ENCODE measurements around the gene COQ8A.

The COQ8A gene

DNA sequence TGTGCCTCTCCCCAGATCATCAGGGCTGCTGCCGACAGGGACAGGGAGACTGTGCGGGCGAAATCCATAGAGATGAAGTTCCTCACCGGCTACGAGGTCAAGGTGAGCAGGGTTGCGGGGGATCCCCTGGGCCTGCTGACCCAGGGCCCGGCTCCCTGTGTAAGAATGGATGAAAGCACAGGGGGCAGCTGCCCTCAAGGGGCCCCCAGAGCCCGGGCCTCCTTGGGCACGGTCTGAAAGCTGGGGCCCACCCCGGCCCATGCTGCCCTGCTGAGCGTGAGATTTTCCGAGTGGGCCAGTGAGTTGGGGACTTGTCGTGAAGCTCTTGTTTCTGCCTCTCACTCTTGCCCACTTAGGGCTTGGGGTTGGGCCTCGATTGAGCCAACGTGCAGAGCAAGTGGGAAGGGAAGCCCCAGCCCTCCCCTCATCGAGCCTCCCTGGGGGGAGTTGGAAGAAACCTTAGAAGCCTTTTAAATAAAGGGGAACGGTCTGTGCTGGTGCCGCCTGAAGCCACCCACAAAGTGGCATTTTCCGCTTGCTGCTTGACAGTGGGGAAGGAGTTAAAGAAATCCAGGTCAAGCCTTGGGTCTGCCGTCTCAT is 45.2 kb downstream of the COQ8A start:
- no peak overlapping the region for H3K4me3 ChIP-seq (ENCODE audit: low read length)
- TF ChIP-seq ZNF274 (IDR thresholded peaks at IDR 0.05; ENCODE audit: low read depth, low read length): no peak

DNA sequence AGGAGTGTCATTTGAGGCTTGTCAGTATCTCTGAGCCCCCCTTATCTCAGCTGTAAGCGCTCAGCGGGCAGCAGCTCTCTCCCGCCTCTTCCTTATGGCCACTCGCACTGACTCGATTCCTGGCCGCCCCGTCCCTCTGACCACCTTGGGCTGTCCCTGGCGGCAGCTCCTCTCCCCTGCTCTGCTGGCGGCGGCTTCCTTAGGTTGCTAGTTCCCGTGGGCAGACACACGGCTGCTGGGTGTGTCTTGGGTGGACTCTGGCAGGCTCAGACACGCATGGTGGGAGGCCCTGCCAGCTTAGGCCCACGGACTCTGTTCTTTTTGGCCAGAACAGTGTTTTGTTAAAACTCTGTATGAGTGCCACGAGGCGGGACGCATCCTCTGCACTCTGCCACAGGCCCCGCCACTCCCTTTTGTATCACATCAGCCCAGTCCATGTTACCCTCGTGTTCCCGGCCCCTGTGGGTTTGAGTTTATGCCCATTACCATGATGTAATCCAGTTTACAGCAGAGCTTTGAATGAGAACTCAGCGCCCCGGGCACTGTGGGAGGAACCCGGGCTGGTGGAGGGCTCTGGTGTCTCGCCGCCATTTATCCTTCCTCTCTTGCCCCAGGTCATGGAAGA is 45.9 kb downstream of the COQ8A start:
- H3K4me3 ChIP-seq (ENCODE audit: low read length): no peak overlapping the region
- TF ChIP-seq ZNF274 (IDR thresholded peaks at IDR 0.05; ENCODE audit: low read depth, low read length): no peak

DNA sequence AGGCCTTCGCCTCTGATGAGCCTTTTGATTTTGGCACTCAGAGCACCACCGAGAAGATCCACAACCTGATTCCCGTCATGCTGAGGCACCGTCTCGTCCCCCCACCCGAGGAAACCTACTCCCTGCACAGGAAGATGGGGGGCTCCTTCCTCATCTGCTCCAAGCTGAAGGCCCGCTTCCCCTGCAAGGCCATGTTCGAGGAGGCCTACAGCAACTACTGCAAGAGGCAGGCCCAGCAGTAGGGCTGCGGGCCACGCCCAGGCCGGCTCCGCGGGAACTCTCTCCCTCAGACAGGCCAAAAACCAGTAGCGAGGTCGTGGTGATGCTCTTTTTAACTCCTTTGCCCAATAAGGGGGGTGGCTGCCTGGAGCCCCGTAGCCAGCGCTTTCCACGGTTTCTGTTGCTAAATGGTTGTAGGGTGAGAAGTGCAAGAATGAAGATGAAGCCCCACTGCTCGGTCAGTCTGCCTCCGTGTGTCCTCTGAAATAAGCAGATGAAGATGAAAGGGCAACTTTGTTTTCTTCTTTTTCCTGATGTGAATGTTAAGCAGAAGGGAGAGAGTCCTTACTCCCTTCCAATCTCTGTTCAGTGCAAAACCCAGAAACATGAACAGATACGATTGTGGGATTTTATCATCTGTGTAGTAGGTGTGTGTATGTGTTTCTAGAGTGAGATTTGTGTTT is 46.5 kb downstream of the COQ8A start:
- TF ChIP-seq ZNF274 (IDR thresholded peaks at IDR 0.05; ENCODE audit: low read depth, low read length): no peak
- no peak overlapping the region for H3K4me3 ChIP-seq (ENCODE audit: low read length)

DNA sequence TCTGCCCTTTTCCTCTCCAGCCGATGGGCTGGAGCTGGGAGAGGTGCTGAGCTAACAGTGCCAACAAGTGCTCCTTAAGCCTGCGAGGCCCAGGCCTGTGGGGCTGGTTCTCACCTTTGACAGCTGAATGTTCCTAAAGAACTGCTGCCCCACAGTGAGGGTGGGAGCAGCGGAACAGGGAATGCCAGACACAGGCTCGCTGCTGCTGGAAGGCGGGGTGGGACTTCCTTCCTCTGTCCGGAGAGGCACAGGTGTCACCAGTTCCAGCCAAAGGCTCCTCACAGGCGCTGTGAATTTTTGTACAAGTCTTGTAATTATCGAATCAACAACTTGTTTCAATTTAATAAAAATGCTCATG is 47.1 kb downstream of the COQ8A start:
- TF ChIP-seq ZNF274 (IDR thresholded peaks at IDR 0.05; ENCODE audit: low read depth, low read length): no peak

DNA sequence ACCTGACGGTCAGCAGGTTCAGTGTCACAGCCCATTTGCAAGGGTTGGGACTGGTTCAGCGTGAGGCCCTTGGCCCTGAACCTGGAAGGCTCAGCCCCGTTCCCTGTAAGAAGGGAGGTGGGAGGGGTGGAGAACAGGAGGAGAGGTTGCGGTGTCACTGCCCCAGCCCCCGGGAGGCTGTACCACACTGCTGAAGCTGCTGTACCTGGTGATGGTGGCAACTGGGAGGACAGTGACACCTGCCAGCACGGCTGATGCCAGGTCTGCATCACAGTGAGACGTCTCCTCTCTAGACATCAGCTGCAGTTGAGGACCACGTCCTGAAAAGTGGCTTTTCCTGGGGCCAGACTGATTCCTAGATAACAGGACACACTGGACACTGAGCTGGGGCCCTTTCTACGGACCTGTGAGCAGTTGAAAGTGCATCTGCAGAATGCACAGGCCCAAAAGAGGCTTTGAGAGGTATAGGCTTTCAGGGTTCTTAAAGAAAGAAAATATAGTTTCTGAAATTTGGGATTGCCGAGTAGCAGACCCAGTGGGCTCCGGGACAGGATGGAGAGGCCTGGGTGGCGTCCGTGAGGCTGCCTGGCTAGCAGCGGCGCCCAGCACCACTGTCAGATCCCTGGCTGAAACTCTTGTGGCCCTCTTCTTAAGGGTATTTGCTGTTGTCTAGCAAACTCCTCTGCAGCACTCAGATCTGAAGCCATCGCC is 47.7 kb downstream of the COQ8A start:
- H3K4me3 ChIP-seq (ENCODE audit: low read length): no peak overlapping the region
- no peak for TF ChIP-seq ZNF274 (IDR thresholded peaks at IDR 0.05; ENCODE audit: low read depth, low read length)

More for the DNA sequence above, 47.1 kb downstream of the COQ8A start:
- no peak overlapping the region for H3K4me3 ChIP-seq (ENCODE audit: low read length)

DNA sequence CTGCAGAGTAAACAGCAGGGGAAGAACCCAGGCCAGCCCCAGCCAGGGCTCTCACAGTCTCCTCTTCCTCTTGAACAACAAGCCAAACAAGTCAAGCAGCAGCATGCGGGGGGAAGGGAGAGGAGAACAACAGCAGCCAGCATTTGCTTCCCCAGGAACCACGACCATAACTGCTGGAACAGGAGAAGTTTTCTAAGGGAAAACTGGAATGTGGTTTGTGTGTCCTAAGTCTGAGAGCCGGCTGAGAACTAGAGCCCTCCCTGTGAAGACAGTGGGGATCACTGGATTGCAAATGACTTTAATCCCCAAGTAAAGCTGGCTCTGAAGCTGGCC is 48.2 kb downstream of the COQ8A start:
- TF ChIP-seq ZNF274 (IDR thresholded peaks at IDR 0.05; ENCODE audit: low read depth, low read length): no peak
- H3K4me3 ChIP-seq (ENCODE audit: low read length): no peak overlapping the region

DNA sequence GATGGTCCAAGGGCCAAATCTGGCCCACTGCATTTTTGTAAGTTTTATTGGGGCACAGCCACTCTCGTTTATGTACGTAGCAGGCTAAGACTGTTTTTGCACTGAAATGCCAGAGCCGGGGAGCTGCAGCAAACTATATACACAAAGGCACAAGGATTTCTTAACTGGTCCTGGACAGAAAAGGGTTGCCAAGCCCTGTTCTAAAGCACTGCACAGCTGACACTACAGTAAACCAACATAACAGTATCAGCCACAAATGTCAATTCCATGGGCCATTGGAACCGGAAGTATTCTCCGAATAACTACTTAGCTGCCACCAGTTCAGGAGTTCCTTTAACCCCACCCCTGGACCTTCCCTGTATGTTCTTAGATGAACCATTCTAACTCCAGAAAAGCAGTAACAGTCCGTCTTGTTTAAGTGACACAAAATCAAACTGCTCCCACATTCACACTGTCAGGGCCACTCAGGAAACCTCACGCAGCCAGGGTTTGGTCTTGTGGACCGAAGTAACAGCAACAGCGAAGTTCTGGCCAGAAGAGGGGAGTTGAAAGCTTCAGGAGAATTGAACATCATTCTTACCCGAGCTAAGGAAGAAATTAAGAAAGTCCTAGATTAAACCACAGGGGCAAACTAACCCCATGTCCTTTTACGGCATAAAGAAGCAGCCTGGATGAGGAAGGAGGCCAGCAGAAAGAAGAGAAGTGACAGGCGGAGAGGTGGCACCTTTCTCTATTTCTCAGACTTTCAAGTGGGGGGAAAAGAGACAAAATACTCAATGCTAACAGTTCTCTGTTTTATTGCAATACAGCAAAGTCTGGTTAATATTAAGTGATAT is 49.2 kb downstream of the COQ8A start:
- no peak for TF ChIP-seq ZNF274 (IDR thresholded peaks at IDR 0.05; ENCODE audit: low read depth, low read length)
- H3K4me3 ChIP-seq (ENCODE audit: low read length): no peak overlapping the region

DNA sequence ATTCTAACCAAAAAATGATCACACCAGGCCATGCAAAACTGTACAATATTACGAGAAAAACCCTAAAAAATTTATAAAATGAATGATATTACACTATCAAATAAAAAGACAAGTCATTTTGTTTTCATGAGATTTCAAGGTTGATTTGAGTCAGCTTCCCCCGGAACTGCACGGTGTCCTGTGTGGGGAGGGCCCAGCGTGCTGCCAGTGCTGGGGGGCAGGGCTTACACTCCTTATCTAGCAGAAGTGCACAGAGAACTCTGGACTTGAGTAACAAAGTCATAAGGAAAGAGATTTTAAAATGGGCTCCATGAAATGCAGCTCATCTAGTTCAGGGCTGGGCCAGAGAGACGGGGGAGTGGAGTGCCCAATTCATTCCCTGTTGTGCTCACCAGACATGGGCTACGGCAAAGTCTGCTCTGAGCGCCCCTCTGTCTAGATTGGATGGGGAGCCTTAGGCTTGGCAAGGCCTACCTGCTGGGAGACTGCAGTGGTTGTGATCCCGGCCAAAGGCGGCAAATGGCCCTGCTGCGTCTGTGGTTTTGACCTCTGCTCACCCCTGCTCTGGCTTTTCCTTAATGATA is 50.1 kb downstream of the COQ8A start:
- no peak overlapping the region for H3K4me3 ChIP-seq (ENCODE audit: low read length)
- TF ChIP-seq ZNF274 (IDR thresholded peaks at IDR 0.05; ENCODE audit: low read depth, low read length): no peak

DNA sequence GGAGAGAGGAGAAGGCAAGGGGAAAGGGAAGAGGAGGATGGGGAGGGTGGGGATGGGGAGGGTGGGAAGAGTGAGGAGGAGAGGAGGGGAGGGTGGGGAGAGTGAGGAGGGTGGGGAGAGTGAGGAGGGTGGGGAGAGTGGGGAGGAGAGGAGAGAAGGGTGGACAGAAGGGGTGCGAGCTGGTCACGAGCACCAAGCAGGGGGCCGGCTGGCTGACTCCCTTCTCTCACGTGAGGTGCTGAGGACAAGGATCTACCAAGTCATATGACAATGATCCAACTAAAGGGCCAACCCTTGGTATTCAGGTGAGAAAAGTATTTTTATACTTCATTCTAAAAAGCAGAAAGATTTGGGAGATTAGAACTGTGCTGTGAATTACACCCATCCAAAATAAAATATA is 51.8 kb downstream of the COQ8A start:
- no peak overlapping the region for H3K4me3 ChIP-seq (ENCODE audit: low read length)
- TF ChIP-seq ZNF274 (IDR thresholded peaks at IDR 0.05; ENCODE audit: low read depth, low read length): no peak

DNA sequence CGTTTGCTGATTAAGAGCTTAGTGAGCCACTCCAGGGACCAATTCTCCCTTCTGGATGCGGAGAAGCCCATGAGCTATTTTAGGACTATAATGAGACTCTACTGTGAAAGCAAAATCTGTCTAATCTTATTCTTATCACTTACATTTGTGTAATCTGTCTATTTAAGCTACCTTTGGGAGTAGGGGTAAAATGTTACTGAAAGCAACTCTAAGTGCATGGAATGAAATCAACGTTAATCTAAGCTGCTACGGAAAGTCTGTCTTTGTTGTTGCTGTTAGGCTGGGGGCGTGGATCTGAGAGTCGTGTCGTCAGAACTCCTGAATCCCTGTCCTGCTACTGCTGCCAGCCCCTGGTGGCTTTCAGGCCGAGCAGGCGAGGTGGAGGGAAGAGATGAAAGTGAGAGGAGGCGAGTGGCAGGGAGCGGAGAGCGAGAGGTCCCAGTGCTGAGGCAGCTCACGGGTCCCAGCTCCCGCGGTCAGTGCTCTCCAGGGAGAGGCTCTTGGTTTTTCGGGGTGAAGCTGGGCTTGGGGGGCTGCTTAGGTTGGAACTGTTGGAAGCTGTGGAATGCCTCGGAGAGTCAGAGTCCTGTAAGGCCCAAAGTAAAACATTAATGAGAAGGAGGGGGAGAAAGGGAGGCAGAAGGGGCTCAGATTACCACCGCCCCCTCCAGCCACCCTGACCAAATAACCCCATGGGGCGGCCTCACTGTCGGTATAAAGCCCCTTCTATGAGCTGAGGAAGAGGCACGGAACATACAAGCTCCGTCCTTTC is 53.9 kb downstream of the COQ8A start:
- no peak for TF ChIP-seq ZNF274 (IDR thresholded peaks at IDR 0.05; ENCODE audit: low read depth, low read length)
- H3K4me3 ChIP-seq (ENCODE audit: low read length): no peak overlapping the region

DNA sequence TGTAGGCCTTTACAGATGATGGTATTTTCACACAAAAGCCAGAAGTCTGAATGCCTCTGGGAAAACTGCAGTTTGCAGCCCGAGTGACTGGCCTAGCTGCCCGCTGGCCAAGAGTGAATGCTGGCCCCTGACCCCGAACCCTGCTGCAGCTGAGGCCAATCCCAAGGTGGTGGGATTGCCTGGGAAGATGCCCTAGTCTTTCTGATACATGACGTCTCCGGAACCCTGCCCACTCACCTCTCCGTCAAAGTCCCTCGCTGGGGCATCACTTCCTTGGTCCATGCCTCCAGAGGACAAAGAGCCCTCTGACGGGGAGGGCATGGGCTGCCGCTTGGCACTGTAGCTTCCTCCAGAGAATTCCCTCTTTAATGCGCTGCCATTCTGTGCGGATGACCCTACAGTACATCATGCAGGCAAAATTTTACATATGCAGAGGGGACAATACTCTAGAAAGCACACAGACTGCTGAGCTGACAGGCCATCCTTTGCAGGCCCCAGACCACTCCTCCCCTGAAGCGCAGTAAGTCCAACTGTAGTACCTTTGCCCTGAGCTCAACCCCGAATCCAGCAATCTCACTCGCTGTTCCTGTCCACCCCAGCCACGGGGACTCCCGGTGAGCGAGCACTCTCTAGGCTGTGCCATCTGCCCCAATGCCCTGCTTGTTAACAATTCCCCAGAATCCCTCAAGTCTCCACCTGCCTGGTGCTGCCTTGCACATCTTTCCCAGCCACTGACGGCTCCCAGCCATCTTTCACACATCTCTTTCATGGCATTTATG is 54.7 kb downstream of the COQ8A start:
- H3K4me3 ChIP-seq (ENCODE audit: low read length): no peak overlapping the region
- TF ChIP-seq ZNF274 (IDR thresholded peaks at IDR 0.05; ENCODE audit: low read depth, low read length): no peak
